Gastrocnemius medialis (tissue), 4 donors: ENCODE results near the gene ADAM12. TPM values are rescaled to one million over a fixed set of nuclear protein-coding genes. Genes with fewer than 3 reads are reported as not detected.

Experiments
- ATAC-seq, 2 donors: fragments of 150-250 bp; one replicate each; pipeline ENCODE4 v1.9.1; 2016
- DNase-seq, 2 donors: peaks; one replicate each; pipeline ENCODE4 v3.0.0-alpha.2; 2019
- H3K27ac ChIP-seq, 4 donors: fragments of 200-600 bp; sonication (generic); 1 replicate in 1 of 4; 2 replicates in 3 of 4; pipeline ENCODE4 v1.5.1; 2016 to 2018; ENCODE audit warnings: mild to moderate bottlenecking in 2 of 4, moderate library complexity in 1 of 4
- H3K27me3 ChIP-seq, 3 donors: fragments of 200-600 bp; sonication (generic) in 2 of 3; 1 replicate in 1 of 3; 2 replicates in 2 of 3; pipeline versions ENCODE4 v1.5.1 to v1.6.0; 2016 to 2019; ENCODE audit warnings: mild to moderate bottlenecking in 1 of 3, moderate library complexity in 1 of 3
- H3K36me3 ChIP-seq, 2 donors: fragments of 200-600 bp; sonication (generic) in 1 of 2; one replicate each; pipeline ENCODE4 v1.5.1; 2017 to 2018
- H3K4me1 ChIP-seq, 2 donors: fragments of 200-600 bp; sonication (generic) in 1 of 2; one replicate each; pipeline ENCODE4 v1.5.1; 2016 to 2017; ENCODE audit warnings: mild to moderate bottlenecking in 2 of 2
- H3K4me3 ChIP-seq, 4 donors: fragments of 200-600 bp; sonication (generic) in 3 of 4; 1 replicate in 1 of 4; 2 replicates in 3 of 4; pipeline ENCODE4 v1.5.1; 2016 to 2019; ENCODE audit warnings: mild to moderate bottlenecking in 2 of 4
- H3K9me3 ChIP-seq, 3 donors: fragments of 200-600 bp; sonication (generic) in 2 of 3; 1 replicate in 1 of 3; 2 replicates in 2 of 3; pipeline ENCODE4 v1.5.1; 2016 to 2019
- CTCF ChIP-seq, 5 experiments: fragments of 450-650 bp in 3 of 5; fragments of 200-600 bp in 2 of 5; sonication (generic) in 2 of 5; IDR thresholded peaks in 4 of 5; conservative IDR thresholded peaks in 1 of 5; 1 replicate in 4 of 5; 2 replicates in 1 of 5; pipeline ENCODE4 v1.5.1; 2016 to 2019; ENCODE audit warnings: antibody characterized with exemption in 5 of 5, mild to moderate bottlenecking in 3 of 5, moderate library complexity in 3 of 5
- POLR2A ChIP-seq, 2 donors: fragments of 450-650 bp; IDR thresholded peaks; one replicate each; pipeline ENCODE4 v1.6.1; 2017; ENCODE audit warnings: antibody characterized with exemption in 2 of 2, mild to moderate bottlenecking in 2 of 2, moderate library complexity in 2 of 2
- in situ Hi-C, 4 donors: fragments of 200-750 bp; cut with MboI; loops; one replicate each; pipeline versions ENCODE4 v1.15.0 to v1.8.0; 2017; ENCODE audit warnings: low sequenced_read_pairs in 4 of 4
- intact Hi-C: fragments of 100-400 bp; cut with DNase I; formaldehyde crosslinking; loops from one replicate; pipeline ENCODE4 v1.15.1; 2023; ENCODE audit warnings: low total_unique reads
- total RNA-seq, 4 donors: library from RNA; depleted of rRNA; stranded (reverse); fragments of >200 nt; gene quantifications; one replicate each; pipeline versions ENCODE4 v1.1.0 to v1.2.3, GENCODE V29; 2016

The ADAM12 gene
- total RNA-seq, 4 donors from 2014 or later, result 0.10 TPM; not detected in 3

- Histone ChIP-seq H3K27ac (no peak overlapping the region), H3K4me3 (no peak overlapping the region), H3K36me3 (no peaks in the 10 kb centered on the region), H3K4me1 (no peaks in the 10 kb centered on the region), H3K9me3 (no peaks in the 10 kb centered on the region), H3K27me3 (no peaks in the 10 kb centered on the region)
- TF ChIP-seq POLR2A (IDR thresholded peaks at IDR 0.05), result no peak
- no peak for TF ChIP-seq CTCF (IDR thresholded peaks at IDR 0.05 in 4 of 5, conservative IDR thresholded peaks at IDR 0.05 in 1 of 5)
- no peak for DNase-seq
- no peak for ATAC-seq
- in situ Hi-C loops (no loop called here), intact Hi-C loops (no loop called here)
Observed at GRCh38 chr10:126341491-126341890, 46.8 kb downstream of the ADAM12 start.

DNA sequence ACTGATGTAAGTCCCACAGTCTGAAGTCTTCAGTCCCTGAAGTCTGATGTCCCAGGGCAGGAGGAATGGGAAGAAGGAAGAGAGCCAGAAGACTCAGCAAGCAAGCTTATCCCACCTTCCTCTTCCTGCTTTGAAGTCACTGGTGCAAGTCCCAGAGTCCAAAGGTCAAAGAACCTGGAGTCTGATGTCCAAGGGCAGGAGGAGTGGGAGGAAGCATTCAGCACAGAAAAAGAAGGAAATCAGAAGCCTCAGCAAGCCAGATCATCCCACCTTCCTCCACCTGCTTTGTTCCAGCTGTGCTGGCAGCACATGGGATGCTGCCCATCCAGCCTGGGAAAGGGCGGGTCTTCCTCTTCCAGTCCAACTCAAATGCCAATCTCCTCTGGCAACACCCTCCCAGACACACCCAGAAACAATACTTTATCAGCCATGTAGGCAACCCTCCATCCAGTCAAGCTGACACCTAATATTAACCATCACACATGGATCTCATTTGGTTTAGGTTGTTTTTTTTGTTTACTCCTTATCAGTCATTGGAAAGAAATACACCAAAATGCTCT, 50.9 kb downstream of the ADAM12 start:
- Histone ChIP-seq H3K9me3 (no peaks in the 10 kb centered on the region), H3K4me1 (no peaks in the 10 kb centered on the region), H3K36me3 (no peaks in the 10 kb centered on the region), H3K27ac (no peak overlapping the region), H3K4me3 (no peak overlapping the region), H3K27me3 (no peaks in the 10 kb centered on the region)
- ATAC-seq (no peak), DNase-seq (no peak)
- in situ Hi-C loops, result no loop called here
- intact Hi-C loops, result no loop called here
- TF ChIP-seq POLR2A (IDR thresholded peaks at IDR 0.05), result no peak
- no peak for TF ChIP-seq CTCF (IDR thresholded peaks at IDR 0.05 in 4 of 5, conservative IDR thresholded peaks at IDR 0.05 in 1 of 5)

DNA sequence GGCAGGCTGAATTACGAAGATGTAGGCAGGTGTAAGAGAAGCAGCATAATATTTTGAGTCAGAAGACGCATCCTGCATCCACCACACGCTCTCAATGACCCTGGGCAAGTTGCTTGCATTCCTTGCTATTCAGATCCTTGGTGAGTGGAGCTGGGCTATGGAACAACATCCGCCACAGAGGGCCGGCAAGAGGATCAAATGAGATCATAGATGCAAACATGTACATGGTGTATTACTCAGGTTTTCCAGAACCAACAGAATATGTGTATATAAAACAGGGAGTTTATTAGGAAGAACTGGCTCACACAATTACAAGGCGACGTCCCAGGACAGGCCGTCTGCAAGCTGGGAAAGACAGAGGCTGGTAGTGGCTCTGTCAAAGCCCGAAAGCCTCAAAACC, 51.5 kb downstream of the ADAM12 start:
- TF ChIP-seq CTCF (IDR thresholded peaks at IDR 0.05 in 4 of 5, conservative IDR thresholded peaks at IDR 0.05 in 1 of 5) (no peak), POLR2A (IDR thresholded peaks at IDR 0.05) (no peak)
- H3K27ac ChIP-seq, result no peak overlapping the region
- no peak overlapping the region for H3K4me3 ChIP-seq
- no peaks in the 10 kb centered on the region for H3K9me3 ChIP-seq
- intact Hi-C loops (no loop called here), in situ Hi-C loops (no loop called here)
- no peak for ATAC-seq
- no peak for DNase-seq
- no peaks in the 10 kb centered on the region for H3K27me3 ChIP-seq
- no peaks in the 10 kb centered on the region for H3K4me1 ChIP-seq
- no peaks in the 10 kb centered on the region for H3K36me3 ChIP-seq

DNA sequence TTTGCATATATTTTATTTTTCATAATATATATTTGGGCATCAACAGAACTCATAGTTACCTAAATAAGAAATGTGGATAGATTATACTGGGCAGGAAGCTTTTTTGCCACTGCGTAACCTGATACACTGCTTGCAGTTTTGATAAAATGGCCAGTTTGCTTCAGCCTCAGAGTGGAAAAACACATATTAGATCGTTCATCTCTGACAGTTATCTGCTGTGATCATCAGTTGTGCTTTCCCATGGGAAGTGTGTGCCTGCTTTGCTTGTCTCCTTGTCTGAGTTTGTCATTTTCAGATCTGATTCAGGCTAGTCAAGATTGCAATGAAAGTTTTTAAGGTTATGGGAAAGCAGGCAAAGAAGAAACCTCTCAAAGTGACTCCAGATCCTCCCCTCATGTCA, 54.0 kb downstream of the ADAM12 start:
- intact Hi-C loops (no loop called here), in situ Hi-C loops (no loop called here)
- H3K4me3 ChIP-seq, result no peak overlapping the region
- H3K27me3 ChIP-seq, result no peaks in the 10 kb centered on the region
- no peaks in the 10 kb centered on the region for H3K4me1 ChIP-seq
- DNase-seq, result no peak
- ATAC-seq, result no peak
- H3K9me3 ChIP-seq, result no peaks in the 10 kb centered on the region
- no peaks in the 10 kb centered on the region for H3K36me3 ChIP-seq
- TF ChIP-seq POLR2A (IDR thresholded peaks at IDR 0.05), result no peak
- TF ChIP-seq CTCF (IDR thresholded peaks at IDR 0.05 in 4 of 5, conservative IDR thresholded peaks at IDR 0.05 in 1 of 5), result no peak
- H3K27ac ChIP-seq, result no peak overlapping the region

DNA sequence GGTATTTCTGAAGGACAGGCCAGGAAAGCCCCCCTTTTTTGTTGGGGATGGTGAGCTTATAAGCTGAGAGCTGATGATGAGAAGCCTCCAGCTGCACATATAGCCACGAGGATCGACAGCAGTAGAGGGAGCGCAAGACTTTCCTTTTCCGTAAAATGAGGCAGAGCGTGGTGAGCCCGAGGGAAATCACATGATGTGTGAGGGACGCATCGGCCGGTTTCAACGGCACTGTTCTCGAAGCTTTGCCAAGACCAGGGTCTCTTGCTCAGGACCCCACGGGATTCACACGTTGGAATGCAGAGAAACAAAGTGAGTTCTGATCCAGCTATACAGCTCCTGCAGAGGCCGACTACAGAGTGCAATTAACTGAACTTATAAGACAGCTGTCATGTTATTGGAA, 55.7 kb downstream of the ADAM12 start:
- DNase-seq (no peak), ATAC-seq (no peak)
- no peak overlapping the region for H3K27ac ChIP-seq
- no peaks in the 10 kb centered on the region for H3K4me1 ChIP-seq
- no peaks in the 10 kb centered on the region for H3K9me3 ChIP-seq
- H3K36me3 ChIP-seq, result no peaks in the 10 kb centered on the region
- in situ Hi-C loops (no loop called here), intact Hi-C loops (no loop called here)
- no peaks in the 10 kb centered on the region for H3K27me3 ChIP-seq
- no peak for TF ChIP-seq CTCF (IDR thresholded peaks at IDR 0.05 in 4 of 5, conservative IDR thresholded peaks at IDR 0.05 in 1 of 5)
- no peak for TF ChIP-seq POLR2A (IDR thresholded peaks at IDR 0.05)
- no peak overlapping the region for H3K4me3 ChIP-seq
